HL-60/S4 treated with retinoic acid at 250 ng/mL for 4 days and 3 days (cell line): ENCODE data around the gene TMEM212.
"Not testable (repeated sequence)": the region's sequence is repeated elsewhere in the genome, so short reads cannot be mapped to it uniquely, and the experiment has no call there.

Source experiments
- in situ Hi-C: fragments of 300-500 bp; cut with MboI; formaldehyde crosslinking; loops from 2 replicates; pipeline ENCODE4 v1.7.0; 2022; ENCODE audit warnings: low sequenced_read_pairs

TMEM212 gene

DNA sequence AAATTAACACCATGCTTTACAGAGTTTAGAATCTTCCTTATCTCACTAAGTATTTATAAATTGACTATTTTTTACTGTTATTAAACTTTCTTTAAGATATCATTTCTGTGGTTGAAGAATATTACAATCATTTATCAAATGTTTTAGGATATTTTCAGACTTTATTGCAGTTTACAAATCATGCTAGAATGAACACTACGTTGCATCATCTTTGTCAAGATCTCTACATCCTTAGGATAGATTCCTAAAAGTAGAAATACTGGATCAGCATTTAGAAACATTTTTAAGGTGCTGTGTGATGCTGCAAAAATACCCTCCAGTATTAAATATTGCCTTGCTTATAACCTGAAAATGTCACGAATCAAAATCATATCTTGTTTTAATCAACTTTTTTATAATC, 30.3 kb upstream of the TMEM212 start:
- in situ Hi-C loops: no loop called here

DNA sequence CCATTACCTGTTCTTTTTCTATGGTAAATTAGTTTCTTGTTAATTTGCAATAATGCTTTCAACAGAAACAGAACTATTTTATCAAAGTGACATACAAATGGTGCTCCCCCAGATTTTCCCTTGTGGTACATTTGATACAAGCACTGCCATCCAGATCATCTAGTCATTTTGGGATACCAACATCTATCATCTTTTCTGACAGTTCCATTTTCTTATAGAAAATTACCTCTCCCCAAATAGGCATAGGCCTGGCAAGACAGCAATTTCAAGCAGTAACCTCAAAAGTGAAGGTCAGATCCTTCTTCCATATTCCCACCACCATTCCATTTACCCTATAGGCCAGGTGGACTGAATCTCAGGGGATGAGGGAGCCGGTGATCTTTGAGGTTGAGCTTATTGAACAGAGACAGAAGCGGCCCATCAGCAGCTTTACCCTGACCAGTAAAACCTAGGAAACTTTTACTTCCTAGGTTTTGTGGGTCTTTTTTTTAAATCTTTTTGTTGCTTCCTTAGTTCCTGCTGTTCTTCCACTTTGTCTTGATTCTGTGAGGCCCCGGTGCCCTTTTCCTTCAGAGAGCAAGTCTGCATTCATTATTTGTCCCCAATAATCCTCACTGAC, 29.8 kb upstream of the TMEM212 start:
- in situ Hi-C loops: no loop called here

DNA sequence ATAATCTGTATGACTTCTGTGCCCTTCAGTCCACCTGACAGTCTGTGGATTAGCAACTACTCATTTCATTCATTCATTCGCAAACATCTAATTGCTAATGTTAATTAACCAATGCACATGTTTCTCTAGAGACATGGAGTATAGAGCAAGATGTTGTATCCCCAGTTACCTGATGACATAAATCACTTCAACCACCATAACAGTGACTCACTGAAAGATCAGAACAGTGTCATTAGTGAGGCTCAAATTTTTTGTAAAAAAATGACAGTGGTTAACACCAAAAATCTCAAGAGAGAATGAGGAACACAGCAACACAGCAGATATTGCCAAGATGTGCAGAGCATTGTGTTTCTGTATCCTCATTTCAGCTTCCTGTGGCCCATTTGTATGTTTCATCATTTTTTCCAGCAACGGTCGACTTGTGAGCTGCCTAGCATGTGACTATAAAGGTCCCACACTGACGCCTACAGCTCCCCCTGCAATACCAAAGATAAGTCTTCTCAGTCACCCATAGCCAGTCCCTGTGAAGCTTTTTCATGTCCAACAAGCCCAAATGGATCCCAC, 29.2 kb upstream of the TMEM212 start:
- in situ Hi-C loops: no loop called here

DNA sequence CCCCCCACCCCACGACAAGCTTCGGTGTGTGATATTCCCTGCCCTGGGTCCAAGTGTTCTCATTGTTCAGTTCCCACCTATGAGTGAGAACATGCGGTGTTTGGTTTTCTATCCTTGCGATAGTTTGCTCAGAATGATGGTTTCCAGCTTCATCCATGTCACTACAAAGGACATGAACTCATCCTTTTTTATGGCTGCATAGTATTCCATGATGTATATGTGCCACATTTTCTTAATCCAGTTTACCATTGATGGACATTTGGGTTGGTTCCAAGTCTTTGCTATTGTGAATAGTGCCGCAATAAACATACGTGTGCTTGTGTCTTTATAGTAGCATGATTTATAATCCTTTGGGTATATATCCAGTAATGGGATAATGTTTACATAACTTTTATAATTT, 28.5 kb upstream of the TMEM212 start:
- in situ Hi-C loops: not testable (repeated sequence)

DNA sequence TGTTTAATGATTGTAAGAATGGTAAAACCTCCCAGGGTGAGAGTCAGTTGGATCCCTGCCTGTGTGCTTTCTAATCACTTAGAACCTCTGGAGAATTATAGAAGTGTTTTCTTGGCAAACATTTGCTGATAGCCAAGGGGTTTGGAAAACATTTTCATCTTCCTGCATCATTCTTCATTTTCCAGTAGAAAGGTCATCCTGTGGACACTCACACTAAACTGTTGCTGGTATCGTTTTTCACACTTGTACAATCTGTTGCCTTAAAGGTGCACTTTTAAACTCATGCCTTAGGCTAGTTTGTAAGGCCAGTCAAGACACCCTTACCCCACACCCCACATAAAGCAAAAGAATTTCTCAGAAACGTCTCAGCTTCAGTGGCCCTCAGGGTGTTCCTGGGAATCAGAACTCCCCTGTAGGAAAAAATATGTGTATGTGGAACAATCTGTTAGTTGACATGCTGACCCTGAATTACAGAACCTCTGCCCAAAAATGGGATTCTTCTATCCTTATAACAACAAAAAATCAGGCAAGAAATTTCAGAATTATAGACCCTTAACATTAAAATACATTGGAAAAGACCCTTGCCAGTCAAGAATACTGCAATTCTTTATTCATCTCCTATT, 27.1 kb upstream of the TMEM212 start:
- in situ Hi-C loops: no loop called here

DNA sequence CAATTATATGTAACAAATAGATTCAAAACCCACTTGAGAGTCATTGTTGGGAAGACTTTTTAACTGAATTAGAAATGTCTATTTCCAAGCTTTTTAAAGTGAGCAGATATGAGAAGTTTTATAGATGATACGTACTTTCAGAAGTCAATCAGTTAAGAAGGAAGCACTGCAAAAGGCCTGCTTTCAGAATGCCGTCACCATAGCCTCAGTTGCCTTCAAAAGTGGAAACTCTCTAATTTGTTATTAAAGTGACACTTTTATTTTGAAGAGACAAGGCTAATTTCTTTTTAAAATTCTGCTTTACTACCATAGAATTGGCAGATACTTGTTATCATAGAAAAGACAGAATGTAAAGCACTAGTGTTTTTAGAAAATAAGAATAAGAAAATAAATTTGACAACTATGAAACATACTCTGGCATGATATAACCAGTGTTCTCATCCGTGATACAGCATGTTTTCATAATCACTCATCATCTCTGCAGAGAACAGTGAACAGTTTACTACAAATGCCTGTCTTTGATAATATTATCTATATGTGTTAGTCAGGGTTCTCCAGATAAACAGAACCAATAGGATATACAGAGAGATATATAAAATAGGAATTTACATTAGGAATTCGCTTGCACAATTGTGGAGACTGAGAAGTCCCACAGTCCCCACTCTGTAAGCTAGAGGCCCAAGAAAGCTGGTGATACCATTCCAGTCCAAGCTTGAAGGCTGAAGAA, 25.9 kb upstream of the TMEM212 start:
- in situ Hi-C loops: no loop called here

DNA sequence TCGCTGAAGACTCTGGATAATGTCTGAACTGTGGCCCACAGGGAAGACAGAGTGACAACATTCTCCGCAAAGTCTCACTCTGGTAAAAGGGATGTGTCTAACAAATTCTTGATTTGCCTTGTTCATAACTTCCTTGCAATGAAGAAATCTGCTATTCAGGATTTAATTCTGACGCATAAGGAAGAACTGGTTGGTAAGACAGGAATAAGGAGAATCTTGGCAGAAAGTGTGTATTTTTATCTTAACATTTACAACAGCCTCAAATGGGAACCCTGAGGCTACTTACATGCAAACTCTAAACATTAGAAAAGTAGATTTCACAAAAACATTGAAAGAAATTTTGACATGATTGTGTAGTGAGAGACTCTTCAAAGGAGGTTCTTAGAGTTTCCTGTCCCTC, 22.1 kb upstream of the TMEM212 start:
- in situ Hi-C loops: no loop called here

DNA sequence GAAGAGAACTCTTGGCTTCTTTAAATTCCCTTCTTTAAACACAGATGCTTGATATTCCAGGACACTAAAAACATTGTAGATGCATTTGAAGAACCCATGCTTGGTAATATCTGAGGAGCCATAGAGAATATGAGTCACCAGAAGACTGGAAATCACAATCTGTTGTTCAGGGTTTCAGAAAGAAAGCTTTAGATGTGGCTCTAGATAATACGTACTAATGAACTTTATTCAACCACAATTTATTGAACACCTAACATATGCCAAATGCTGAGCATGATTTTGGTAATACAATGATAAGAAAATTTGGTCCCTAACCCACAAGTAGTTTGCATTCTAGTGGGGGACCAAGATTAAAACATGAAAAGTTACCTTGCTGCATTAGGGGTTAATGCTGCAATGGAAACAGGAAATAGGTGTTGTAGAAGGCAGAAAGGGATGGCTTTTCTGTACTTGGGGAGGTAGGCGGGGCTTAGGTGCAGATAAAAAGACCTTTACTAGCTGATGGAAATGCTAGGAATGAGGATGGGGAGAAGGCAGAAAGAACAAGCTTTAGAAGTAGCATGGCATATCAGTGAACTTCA, 21.3 kb upstream of the TMEM212 start:
- in situ Hi-C loops: no loop called here

DNA sequence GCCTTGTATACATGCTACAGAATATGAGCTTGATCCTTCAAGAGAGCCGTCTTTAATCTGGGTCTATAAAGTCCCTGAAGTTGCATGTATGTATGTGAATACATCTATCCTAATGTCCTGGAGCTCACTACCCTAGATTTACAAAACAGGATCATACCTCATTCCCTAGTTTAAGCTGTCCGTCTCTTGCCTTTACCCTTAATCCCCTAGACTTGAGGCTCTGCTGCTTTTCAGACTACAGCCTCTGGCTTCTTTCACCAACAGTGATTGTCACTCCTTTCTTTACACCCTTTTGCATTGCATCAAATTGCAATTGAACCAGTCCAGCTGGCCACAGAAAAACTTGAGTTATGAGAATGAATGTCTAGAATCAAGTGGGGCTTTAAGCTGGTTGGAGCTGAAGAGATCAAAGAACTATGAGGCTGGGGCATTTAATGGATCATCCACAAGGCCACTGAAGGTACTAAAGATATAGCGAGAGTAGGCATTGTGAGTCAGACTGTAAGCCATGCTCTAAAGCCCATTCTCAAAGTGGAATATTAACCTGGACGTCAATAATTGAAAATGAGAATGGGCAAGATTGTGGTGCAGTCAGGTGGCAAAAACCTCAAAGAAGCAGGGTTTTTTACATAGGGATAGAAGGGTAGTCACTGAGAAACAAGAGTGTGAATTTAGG, 20.6 kb upstream of the TMEM212 start:
- in situ Hi-C loops: no loop called here

DNA sequence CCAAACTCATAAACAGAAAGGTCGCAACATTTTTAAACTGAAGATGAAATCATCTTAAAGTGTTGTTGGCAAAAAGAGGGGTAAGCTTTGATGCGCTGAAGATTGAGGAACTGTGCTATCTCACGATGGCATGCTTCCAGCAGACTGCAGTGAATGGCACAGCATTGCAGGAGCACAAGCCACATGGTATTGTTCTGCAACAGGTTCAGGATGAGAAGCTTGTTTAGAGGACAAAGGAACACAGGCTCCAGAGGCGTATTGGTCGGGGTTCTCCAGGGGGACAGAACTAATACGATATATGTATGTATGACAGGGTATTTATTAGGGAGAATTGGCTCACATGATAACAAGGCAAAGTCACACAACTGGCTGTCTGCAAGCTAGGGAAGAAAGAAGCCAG, 19.0 kb upstream of the TMEM212 start:
- in situ Hi-C loops: no loop called here

DNA sequence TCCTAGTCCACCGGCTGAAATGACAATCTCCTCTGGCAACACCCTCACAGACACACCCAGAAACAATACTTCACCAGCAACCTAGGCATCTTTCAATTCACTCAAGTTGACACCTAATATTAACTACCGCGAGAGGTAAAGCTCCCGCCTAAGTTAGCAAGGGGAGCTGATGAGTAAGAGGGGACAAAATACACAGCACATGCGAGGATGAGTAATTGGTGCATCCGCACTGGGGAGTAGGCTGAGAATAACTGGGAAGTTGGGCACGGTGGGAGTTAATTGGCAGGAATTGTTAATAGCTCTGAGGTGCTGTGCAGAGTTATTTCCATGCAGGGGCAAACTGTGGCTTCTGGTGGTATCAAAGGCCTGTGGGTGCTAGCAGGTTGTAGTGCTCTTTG, 18.3 kb upstream of the TMEM212 start:
- in situ Hi-C loops: no loop called here

DNA sequence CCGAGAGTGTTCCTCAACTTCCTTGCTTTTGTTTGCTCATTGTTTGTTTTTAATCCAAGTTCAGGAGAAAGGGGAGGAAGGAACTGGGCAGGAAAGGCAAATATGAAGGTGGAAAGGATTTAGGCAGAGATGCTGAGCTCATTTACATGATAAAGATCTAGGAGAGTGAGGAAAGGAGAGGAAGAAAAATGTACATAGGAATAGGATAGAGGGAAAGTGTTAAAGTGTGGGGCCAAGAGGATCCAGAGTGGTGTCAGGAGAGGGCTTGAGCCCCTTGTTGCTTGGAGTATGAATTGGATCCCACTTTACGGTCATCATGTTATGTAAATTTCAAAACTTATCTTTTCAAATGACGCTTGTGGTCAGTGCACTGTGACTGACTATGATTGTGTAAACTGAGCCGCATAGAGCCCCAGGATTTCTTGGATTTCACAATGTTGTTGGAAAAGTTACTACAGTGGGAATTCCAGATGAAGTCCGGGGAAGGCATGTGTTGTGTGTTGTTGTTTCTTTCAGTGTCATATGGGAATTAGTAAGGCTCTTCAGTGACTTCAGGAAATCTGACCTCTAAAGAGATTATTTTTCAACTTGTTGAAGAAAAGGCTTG, 17.8 kb upstream of the TMEM212 start:
- in situ Hi-C loops: no loop called here

DNA sequence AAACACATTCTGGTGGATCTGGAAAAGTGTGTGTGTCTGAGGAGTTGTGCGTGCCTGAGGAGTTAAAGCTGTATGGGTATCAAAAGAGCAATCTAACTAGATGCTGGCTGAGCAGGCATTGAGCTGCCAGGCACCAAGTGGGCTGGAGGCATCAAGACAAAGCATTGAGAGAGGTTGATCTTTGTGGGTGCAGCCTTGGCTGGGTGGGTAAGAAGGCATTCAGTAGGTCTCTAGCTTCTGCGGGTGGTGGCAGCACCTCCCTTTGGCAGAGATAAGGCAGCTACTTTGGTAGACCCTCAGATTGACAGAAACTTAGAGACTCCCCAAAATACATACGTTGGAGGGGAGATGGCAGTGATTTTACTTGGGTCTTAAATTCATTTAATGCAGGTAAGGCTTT, 15.8 kb upstream of the TMEM212 start:
- in situ Hi-C loops: no loop called here

DNA sequence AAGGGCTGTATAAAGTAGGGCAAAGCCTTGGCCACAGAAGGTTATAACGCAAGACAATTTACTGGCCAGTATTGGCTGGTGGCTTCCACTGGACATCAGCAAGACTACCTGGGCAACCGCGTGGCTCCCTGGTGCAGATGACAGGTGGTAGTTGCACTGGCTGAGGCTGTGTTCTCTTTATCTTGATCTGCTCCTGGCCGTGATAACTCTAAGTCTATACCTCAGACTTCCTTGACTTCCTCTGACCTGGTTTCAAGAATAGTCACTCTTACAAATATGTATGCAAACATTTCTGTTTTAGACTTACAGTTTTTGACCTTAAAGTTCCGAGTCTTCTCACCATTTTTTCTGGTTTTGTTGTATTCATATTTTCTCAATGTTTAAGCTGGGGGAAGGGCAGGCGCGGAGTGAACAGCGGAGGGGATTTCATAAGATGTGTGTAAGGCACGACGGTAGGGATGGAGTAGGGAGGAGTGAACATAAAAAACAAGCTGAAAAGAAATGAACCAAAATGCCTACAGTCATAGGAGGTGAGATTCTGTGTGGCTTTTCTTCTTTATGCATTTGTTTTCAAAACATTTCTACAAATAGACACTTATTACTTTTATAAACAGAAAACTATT, 15.2 kb upstream of the TMEM212 start:
- in situ Hi-C loops: no loop called here

DNA sequence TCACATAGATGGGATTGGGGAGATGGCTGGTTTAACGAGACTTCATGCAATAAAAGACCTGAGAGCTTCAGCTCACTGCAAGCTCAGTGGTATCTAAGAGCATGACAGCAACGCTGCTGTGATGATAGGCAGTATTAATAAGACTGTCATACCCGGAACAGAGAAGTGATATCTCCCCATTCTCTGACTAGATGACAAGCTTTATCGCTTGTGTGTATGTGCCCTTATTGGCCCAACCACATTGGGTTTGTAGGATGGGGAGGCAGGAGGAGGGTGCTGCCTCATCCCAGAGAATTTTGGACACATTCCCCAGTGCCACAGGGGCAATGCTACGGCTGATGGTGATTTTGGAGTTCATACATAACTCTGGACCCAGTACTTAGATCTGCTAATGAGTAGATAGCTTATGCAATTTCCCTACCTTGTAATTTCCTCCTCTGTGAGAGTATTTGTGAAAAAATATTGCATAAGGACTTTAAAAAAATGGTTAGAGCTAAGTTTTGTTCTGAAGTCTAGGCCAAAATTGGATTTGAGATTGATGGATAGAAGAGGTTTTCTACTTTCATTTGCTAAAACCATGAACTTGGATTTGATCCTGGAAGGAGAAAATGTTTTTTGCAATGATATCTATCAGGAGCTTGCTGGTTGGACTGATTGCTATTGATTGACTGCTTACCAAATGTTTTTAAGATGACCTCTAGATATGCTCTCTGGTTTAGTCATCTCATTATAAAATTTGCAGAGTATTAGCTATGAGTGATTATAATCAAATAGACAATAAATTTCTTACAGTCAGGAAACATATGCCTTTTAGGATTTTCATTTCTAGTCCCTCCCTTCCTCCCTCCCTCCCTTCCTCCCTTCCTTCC, 14.0 kb upstream of the TMEM212 start:
- in situ Hi-C loops: no loop called here

DNA sequence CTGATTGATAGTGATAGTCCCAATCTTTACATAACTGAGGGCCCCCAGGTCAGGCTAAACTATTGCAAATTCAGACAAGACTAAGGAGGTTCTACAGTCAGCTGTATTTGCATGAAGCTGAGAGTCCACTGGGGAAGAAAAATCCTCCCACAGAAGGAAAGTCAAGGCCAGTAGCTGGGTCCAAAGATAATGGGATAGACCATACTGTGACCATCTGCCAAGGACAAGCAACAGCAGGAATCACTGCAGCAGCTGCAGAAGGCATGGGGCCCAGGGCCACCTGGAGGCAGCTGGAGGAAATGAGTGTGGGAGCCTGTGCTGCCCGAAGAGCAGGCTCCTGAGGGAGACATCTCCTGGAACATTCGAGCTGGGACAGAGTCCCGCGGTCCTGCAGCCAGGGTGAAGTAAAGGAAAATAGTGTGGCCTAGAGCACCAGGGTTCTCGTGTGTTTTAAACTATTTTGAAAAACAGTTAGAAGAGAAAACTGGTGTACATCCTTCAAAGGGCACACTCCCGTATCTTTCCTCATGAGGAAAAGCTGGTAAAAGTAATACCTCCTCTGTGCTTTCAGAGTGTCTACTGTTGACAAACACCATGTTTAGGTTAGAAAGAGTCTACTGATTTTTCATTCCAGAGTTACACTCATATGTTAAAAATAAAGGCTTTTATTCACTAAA, 13.2 kb upstream of the TMEM212 start:
- in situ Hi-C loops: no loop called here

DNA sequence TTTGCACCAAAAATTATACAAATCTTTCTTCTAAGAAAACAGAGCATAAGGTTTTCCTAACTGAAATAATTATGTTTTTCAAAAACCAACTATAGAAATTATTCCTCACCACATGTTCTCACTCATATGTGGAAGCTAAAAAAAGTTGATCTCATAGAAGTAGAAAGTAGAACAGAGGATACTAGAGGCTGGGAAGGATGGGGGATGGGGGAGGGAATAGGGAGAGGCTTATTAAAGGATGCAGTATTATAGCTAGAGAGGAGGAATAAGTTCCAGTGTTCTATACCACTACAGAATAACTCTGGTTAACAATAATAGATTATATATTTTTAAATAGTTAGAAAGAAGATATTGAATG, 12.7 kb upstream of the TMEM212 start:
- in situ Hi-C loops: no loop called here

DNA sequence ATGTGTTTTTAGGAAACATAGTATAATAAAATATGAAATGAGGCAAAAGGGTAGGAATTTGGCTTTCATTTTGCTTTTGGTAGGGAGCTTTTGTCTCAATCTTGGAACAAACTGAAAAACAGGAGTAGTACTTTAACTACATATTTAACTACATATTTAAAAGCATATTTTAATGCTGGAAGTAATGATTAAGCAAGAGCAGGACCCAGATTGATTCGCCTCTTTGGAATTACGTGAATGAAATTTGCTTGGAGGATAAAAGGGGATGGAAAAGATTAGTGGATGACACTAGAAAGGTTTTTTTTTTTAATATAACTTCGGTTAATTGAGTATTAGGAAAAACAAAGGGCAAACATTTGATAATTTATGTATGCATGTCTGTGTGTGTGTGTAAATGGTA, 11.2 kb upstream of the TMEM212 start:
- in situ Hi-C loops: no loop called here

DNA sequence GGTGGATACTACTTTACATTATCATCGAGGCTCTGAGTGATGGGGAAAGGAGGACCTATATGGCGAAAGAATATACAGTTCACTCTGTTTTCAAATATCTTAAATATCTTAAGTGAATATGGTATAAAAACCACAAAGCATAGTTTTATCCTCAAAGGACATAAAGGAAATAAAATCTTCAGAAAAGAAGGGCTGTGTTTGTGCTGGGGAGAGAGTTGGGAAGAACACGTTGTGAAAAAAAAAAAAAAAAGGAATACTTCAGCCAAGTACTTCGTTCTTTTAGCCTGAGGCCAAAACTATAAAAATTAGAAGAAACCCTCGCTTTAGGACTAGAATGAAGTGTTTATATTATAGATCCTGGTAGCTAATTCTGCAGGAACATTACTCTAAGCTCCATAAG, 10.2 kb upstream of the TMEM212 start:
- in situ Hi-C loops: no loop called here
